ENCODE measurements around the gene TIMM8A.

The TIMM8A gene, protein sequence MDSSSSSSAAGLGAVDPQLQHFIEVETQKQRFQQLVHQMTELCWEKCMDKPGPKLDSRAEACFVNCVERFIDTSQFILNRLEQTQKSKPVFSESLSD

DNA sequence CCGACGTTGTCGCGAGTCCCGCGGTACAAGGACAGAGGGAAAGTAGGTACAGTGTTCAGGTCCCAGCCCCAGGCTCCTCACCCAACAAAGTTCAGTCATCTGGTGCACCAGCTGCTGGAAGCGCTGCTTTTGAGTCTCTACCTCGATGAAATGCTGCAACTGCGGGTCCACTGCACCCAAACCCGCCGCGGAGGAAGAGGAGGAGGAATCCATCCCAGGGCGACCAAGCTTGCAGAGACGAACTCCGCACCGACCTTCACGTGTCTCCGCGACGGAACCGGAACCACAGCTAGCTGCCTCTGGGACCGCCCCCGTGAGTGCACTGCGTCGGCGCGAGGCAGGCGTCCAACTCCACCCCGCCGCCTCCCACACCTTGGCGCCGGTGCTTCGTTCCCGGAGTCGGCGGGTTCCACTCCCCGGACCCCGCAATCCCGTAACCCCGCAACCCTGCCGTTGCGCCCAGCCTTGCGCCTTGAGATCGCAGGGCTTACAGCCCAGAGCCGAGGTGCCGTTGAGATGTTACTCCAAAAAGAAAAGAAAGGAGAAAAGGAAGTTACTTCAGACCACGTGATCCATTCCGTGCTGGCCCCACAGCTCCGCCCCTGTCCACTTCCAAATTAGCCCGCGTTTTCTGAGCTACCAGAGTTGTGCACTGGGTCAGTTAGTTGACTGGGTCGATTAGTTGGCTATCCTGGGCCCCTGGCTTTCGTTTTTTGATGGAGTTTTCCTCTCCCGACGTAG is at the start of gene TIMM8A:
TIMM8A (minus strand) TSS at position 291 of the 741 bp plus-strand sequence; CDS start at position 213, 78 bp downstream.
- peak within 1 kb of the TSS; percentile 88 for H3K4me3 Mint-ChIP-seq
- no peaks in the 10 kb centered on the region for H3K4me1 Mint-ChIP-seq (ENCODE audit: low read depth)
- H3K27ac Mint-ChIP-seq: peak within 1 kb of the TSS; percentile 92
- peaks cover 58% of the 10 kb centered on the region for H3K36me3 Mint-ChIP-seq (ENCODE audit: low read depth)
- intact Hi-C loops (cut with micrococcal nuclease): loop anchor here (2.0 to 5.0 kb wide), 2 partner anchors 42 to 69 kb away; partner anchors contain the start of gene RPL36A
- no peaks in the 10 kb centered on the region for H3K9me3 Mint-ChIP-seq
- no peaks in the 10 kb centered on the region for H3K27me3 Mint-ChIP-seq

DNA sequence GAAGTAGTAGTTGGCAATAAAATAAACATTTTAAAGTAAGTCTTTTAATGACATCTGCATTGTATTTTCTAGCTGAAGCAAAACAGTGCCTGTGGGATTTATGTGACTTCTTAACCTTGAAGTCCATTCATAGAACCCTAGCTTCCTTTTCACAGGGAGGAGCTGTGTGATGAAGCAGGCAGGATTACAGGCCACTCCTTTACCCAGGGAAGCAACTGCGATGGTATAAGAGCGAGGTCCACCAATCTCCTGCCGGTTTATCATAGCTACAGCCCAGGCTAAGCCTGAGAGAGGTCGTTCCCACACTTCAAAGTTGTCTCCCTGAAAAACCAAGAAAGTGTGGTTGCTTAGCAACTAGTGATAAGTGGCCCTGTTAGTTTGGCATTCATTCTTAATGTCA is 49.2 kb upstream of the TIMM8A start:
- Mint-ChIP-seq H3K4me1 (ENCODE audit: low read depth) (peaks cover 18% of the 10 kb centered on the region), H3K27ac (no peak overlapping the region), H3K27me3 (no peaks in the 10 kb centered on the region), H3K36me3 (ENCODE audit: low read depth) (peaks cover 87% of the 10 kb centered on the region), H3K9me3 (no peaks in the 10 kb centered on the region), H3K4me3 (no peak overlapping the region)
- intact Hi-C loops (cut with micrococcal nuclease): no loop called here

DNA sequence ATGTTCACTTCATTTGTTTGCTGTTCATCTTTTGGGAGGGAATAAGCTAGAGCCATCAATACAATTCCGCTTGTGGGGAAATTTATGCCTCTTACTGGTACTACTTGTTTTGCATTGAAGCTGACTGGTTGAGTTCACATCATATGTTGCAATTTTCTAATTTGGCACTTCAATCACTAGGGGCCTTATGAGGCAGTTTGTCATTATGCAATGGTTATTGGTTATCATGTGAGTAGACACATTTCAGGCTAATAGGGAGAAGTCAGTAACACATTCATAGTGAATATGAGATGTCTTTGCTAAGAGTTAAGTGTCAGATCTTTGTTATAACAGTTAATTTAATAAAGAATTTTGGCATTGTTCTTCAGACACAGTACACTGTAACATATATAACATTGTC is 47.2 kb upstream of the TIMM8A start:
- no peaks in the 10 kb centered on the region for H3K9me3 Mint-ChIP-seq
- H3K4me3 Mint-ChIP-seq: no peak overlapping the region
- no peak overlapping the region for H3K27ac Mint-ChIP-seq
- intact Hi-C loops (cut with micrococcal nuclease): no loop called here
- no peaks in the 10 kb centered on the region for H3K27me3 Mint-ChIP-seq
- peaks cover 87% of the 10 kb centered on the region for H3K36me3 Mint-ChIP-seq (ENCODE audit: low read depth)
- peaks cover 18% of the 10 kb centered on the region for H3K4me1 Mint-ChIP-seq (ENCODE audit: low read depth)

DNA sequence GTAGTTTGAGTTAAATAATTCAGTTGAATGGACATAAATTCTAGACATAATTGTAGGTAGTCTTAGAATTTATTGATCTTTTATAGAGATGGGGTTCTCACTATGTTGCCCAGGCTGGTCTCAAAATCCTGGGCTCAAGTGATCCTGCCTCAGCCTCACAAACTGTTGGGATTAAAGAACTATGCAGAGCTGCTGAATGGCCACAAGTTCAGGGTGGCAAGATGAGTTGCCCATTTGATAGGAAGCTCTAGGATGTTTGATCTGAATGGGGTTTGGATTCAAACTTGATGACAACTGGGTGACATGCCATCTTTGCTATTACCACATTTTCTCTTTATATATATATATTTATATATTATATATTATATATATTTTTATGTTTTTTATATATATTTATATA is 45.8 kb upstream of the TIMM8A start:
- Mint-ChIP-seq H3K27me3 (no peaks in the 10 kb centered on the region), H3K36me3 (ENCODE audit: low read depth) (peaks cover 74% of the 10 kb centered on the region), H3K27ac (no peak overlapping the region), H3K9me3 (no peaks in the 10 kb centered on the region), H3K4me3 (no peak overlapping the region), H3K4me1 (ENCODE audit: low read depth) (peaks cover 18% of the 10 kb centered on the region)
- intact Hi-C loops (cut with micrococcal nuclease): no loop called here

DNA sequence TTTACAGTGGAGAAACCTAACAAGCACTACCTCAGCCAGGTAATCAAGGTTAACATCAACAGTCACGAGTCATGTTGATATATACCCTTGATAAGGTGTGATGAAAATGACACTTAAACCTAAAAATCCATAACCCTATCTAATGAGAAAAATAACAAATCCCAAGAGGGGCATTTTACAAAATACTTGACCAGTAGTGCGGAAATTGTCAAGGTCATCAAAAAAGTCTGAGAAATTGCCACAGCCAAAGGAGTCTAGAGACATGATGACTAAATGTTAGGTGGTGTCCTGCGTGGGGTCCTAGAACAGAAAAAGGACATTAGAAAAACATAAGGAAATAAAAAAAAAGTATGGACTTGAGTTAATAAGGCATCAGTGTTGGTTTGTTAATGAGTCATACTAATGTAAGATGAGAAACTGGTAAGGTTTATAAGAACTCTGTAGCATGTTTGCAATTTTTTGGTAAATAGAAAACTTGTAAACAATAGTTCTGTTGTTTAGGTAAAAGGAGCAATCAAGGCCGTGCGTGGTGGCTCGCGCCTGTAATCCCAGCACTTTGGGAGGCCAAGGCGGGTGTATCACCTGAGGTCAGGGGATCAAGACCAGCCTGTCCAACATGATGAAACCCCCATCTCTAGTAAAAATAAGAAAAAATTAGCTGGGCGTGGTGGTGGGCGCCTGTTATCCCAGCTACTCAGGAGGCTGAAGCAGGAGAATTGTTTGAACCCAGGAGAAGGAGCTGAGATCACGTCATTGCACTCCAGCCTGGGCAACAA is 45.2 kb upstream of the TIMM8A start:
- Mint-ChIP-seq H3K4me3 (no peak overlapping the region), H3K27me3 (no peaks in the 10 kb centered on the region), H3K9me3 (no peaks in the 10 kb centered on the region), H3K36me3 (ENCODE audit: low read depth) (peaks cover 71% of the 10 kb centered on the region), H3K27ac (no peak overlapping the region), H3K4me1 (ENCODE audit: low read depth) (peaks cover 18% of the 10 kb centered on the region)
- intact Hi-C loops (cut with micrococcal nuclease): no loop called here

DNA sequence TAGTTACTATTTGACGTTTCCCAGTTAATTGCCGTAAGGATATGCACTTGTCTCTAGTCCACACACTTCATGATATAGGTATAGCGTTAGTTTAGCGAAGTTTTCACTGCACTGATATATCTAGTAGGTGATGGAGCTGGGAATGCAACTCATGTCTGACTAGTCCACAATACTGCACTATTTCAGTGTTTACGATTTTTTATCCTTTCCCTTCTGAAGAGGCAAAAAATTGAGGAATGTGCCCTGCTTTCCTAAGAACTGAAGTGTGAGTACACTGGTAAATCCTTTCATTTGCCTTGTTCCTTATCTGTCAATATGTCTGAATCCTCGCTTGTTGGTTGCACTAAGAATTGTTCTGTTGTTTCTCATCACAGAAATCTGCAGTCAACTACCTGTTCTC is 43.3 kb upstream of the TIMM8A start:
- Mint-ChIP-seq H3K36me3 (ENCODE audit: low read depth) (peaks cover 56% of the 10 kb centered on the region), H3K27me3 (no peaks in the 10 kb centered on the region), H3K9me3 (no peaks in the 10 kb centered on the region), H3K27ac (peak overlapping the region; percentile 92), H3K4me1 (ENCODE audit: low read depth) (peaks cover 19% of the 10 kb centered on the region), H3K4me3 (peak overlapping the region; percentile 91)
- intact Hi-C loops (cut with micrococcal nuclease): loop anchor here (2.0 kb wide), 2 partner anchors 15 to 43 kb away; partner anchors contain the start of genes GLA and TIMM8A

DNA sequence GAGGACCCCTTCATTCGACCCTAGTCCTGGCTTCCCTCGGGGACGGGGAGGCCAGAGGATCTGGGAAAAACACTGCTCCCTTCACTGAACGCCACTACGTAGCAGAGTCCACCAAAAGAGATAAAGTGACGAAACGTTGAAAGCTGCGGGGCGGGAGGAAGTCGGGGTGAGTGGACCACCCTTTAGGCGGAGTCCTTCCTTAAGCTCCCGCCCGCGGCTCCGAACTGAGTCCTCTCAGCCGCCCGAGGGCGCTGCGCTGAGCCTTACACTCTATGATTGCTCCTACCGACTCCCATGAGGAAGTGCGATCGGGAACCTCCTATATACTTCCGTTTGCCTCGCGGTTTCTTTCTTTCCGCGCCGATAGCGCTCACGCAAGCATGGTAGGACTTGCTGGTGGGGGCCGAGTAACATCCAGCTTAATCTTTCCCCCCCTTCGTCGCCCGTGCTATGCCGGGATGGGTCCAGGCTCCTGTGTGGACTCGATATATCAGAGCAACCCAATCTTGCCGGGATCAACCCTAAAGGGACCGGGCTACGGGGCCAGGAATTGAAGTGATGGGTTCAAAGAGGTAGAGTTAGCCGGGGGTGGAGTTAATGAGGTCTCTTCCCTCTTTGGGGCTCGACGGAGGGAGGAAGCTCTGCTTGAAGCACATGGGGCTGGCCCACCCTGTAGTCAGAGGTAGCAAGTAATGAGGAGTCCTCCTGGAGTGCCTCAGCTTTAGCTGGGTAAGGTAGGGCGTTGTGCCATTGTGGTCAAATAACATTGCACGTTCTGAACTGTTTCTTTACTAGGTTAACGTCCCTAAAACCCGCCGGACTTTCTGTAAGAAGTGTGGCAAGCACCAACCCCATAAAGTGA is 42.4 kb upstream of the TIMM8A start, which contains the start of gene RPL36A:
RPL36A (plus strand) TSS at position 348 of the 862 bp plus-strand sequence; CDS start at position 381, 33 bp downstream.
- Mint-ChIP-seq H3K27ac (peak within 1 kb of the TSS; percentile 92), H3K27me3 (no peaks in the 10 kb centered on the region), H3K4me3 (peak within 1 kb of the TSS; percentile 91), H3K4me1 (ENCODE audit: low read depth) (peaks cover 28% of the 10 kb centered on the region), H3K9me3 (no peaks in the 10 kb centered on the region), H3K36me3 (ENCODE audit: low read depth) (peaks cover 53% of the 10 kb centered on the region)
- intact Hi-C loops (cut with micrococcal nuclease): loop anchor here (2.0 kb wide), 2 partner anchors 16 to 42 kb away; partner anchors contain the start of genes GLA and TIMM8A

DNA sequence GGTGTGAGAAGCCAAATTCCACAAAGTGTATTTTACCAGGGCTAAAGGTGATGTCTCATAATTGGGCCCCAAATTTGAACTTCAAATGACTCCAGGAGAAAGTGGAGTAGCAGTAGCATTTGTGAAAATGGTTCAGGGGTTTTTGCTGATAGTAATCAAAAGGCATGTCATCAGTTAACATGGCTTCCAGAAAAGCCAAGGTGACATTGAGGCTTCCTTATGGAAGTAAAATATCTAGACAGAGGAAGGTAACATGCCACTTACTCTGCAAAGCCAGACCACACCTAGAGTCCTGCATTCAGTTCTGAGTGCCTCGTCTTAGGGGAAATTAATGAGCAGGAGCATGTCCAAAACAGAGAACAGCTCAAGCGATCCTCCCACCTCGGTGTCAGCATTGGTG is 40.1 kb upstream of the TIMM8A start:
- intact Hi-C loops (cut with micrococcal nuclease): no loop called here
- H3K27ac Mint-ChIP-seq: no peak overlapping the region
- no peak overlapping the region for H3K4me3 Mint-ChIP-seq
- H3K36me3 Mint-ChIP-seq (ENCODE audit: low read depth): peaks cover 45% of the 10 kb centered on the region
- H3K4me1 Mint-ChIP-seq (ENCODE audit: low read depth): peaks cover 37% of the 10 kb centered on the region
- no peaks in the 10 kb centered on the region for H3K27me3 Mint-ChIP-seq
- H3K9me3 Mint-ChIP-seq: no peaks in the 10 kb centered on the region

DNA sequence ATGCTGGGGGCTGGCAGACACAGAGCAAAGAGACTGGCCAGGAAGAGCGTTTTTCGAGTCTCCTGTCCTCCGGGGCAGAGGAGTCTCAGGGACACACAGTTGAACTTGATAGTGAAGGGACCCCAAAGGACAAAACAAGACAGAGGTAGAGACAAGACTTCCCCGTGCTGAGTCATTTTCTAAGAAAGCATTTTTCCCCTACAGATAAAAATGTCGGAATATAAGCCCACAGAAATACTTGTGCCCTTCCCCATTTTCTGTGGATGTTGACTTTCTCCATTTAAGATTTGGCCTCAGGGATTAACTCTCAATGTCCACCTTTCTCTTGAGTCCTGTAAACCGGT is 38.0 kb upstream of the TIMM8A start:
- intact Hi-C loops (cut with micrococcal nuclease): no loop called here
- peak overlapping the region; percentile 96 for H3K27ac Mint-ChIP-seq
- peaks cover 32% of the 10 kb centered on the region for H3K36me3 Mint-ChIP-seq (ENCODE audit: low read depth)
- H3K27me3 Mint-ChIP-seq: no peaks in the 10 kb centered on the region
- H3K4me1 Mint-ChIP-seq (ENCODE audit: low read depth): peaks cover 28% of the 10 kb centered on the region
- peak overlapping the region; percentile 96 for H3K4me3 Mint-ChIP-seq
- no peaks in the 10 kb centered on the region for H3K9me3 Mint-ChIP-seq

DNA sequence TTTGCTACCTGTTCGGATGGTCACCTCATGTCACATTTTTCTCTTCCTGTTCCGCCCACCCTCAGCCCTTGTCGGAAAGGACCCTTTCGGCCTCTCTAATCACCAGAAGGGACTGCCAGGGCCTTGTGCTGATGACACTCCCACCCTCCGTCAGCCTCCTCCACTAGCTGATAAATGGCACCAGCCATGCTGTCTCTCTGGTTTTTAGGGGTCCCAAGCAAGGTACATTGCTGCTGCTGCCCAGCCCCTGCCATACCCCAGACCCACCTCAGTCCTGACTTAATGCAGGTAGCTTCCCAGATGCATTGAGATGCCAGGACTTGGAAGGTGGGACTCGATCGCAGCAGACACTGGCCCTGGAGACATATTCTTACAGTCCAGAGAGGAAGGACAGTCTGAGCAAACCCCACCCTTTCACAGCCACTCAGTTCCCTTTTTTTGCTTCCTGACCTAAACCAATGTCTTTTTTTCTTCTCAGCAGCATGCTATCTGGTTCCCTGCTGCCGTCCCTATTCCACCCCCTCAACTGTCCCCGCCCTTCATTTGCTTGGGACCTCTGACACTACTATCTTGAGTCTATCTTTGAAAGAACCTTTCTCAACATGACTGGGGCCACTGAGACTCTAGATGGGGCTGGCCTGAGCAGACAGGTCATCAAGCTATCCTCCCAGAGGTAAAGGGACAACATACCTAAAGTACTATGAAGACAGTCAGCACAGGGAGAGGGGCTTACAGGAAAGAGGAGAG is 37.4 kb upstream of the TIMM8A start, which contains the start of gene BTK:
BTK (minus strand) TSS at position 397 of the 747 bp plus-strand sequence. CDS start 10,907 bp downstream, outside the sequence.
- Mint-ChIP-seq H3K4me3 (peak within 1 kb of the TSS; percentile 96), H3K27ac (peak within 1 kb of the TSS; percentile 96), H3K9me3 (no peaks in the 10 kb centered on the region), H3K4me1 (ENCODE audit: low read depth) (peaks cover 27% of the 10 kb centered on the region), H3K36me3 (ENCODE audit: low read depth) (peaks cover 27% of the 10 kb centered on the region), H3K27me3 (no peaks in the 10 kb centered on the region)
- intact Hi-C loops (cut with micrococcal nuclease): no loop called here

DNA sequence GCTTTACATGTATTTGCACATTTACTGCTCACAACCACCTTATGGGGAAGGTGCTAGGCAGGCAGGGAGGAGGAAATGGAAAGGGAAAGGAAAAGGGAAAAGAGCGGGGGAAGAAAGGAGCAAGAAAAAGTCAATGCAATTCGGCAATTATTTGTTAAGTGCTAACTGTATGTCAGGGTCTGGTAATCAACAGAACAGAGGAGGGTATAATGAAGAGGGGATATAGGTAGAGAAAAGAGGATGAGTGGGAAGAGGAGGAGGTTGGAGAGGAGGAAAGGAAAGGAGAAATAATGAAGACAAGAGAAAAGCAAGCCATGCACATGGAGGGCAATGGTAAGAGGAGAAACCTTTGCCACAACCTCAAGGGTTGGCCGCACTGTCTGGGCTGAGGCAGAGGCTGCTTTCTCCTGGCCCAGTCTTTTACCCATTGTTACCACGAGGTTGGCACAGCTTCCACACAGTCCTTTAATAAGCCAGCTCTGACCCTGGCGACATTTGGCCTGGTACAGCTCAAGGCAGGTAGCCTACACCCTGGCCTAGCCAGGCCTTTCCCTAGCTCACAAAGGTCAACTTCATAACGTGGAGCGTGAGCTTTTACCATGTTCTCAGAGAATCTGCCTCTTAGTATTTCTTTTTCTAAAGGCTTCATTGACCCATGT is 36.6 kb upstream of the TIMM8A start:
- intact Hi-C loops (cut with micrococcal nuclease): no loop called here
- H3K4me3 Mint-ChIP-seq: peak overlapping the region; percentile 96
- peak overlapping the region; percentile 96 for H3K27ac Mint-ChIP-seq
- no peaks in the 10 kb centered on the region for H3K9me3 Mint-ChIP-seq
- H3K36me3 Mint-ChIP-seq (ENCODE audit: low read depth): peaks cover 24% of the 10 kb centered on the region
- H3K4me1 Mint-ChIP-seq (ENCODE audit: low read depth): peaks cover 27% of the 10 kb centered on the region
- no peaks in the 10 kb centered on the region for H3K27me3 Mint-ChIP-seq

DNA sequence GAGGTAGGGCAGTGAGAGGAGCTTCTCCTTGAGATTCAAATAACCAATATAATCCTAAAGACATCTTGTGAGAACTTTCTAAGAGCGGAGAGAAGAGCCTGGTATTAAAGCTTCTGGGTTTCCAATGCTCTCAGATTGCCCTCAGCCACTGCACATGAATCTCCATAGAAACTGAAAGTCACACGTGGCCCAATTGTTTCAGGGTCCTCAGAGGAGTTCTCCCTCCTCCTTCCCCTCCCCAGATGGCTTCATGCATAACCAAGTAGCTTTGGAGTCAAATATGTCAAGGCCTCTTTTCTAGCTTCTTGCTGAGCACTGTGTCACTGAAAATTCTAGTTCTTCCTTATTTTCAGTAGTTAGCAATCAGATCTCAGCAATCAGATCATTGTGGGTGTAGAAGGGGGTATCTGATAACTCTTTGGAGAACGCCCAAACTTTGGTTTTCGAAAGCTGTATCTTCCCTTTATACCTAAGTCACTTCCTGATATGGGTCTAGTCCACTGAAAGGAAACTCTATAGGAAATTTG is 35.2 kb upstream of the TIMM8A start:
- Mint-ChIP-seq H3K27me3 (no peaks in the 10 kb centered on the region), H3K36me3 (ENCODE audit: low read depth) (peaks cover 33% of the 10 kb centered on the region), H3K4me1 (ENCODE audit: low read depth) (peaks cover 35% of the 10 kb centered on the region), H3K27ac (peak overlapping the region; percentile 96), H3K9me3 (no peaks in the 10 kb centered on the region), H3K4me3 (peak overlapping the region; percentile 70)
- intact Hi-C loops (cut with micrococcal nuclease): no loop called here
